GM19023 (cell line): ENCODE data around the gene SYNE4.

Source experiments
- ATAC-seq: cut with Tn5 transposase; IDR thresholded peaks from one replicate; pipeline ENCODE4 v1.9.1; 2021; ENCODE audit warnings: mild to moderate bottlenecking, moderate library complexity; ENCODE audit not compliant: unreplicated experiment

Gene SYNE4

DNA sequence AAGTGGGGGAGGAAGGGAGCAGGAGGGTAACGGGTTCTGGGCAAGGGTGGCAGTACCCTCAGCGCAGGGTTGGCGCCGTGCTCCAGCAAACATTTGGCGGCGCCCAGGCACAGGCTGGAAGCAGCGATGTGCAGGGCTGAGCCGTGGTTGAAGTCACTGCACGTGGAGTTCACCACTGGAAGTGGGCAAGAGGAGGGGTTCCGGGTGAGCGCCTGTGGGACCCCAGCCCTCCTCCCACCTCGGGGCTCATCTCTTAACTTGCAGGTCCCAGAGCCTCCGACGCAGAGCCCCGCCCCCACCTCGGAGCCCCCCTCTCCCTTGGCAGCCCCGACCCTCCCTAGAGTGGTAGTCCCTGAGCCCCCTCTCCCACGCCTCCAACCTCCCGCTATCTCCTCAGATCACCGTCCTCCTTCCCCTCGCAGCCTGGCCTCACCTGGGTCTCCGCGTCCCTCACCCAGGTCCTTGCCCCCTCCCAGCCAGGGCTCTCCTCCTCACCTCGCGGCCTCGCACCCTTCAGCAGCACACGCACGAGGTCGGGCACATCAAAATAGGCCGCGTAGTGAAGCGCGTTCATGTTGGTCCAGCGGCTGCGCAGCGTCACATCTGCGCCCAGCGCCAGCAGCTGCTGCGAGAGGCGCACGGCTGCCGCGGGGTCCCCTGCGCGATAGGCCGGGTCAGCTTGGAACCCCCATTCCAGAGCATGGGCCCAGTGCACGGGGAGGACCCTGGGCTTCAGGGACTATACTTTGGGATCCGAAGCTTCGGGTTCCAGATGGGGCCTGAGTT lies 17.7 kb upstream of the SYNE4 start:
- ATAC-seq, result no peak

DNA sequence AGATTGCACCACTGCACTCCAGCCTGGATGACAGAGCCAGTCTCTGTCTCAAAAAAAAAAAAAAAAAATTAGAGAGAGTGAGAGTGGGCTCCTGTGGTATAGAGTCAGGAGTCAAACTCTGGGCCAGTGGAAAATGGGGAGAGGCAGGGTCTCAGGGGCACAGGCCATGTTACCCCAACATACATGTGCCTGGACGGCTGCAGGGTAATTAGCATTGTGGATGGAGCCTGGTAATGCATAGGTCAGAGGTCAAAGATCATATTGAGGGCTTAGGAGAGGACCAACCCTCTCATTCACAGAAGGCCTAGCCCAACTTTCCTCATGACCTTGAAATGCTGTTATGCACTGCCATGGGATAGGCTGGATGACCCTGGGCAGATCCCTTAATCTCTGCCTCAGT lies 16.9 kb upstream of the SYNE4 start:
- ATAC-seq, result no peak

GRCh38 chr19:36023432-36023831 lies 14.8 kb upstream of the SYNE4 start:
- ATAC-seq, result no peak

DNA sequence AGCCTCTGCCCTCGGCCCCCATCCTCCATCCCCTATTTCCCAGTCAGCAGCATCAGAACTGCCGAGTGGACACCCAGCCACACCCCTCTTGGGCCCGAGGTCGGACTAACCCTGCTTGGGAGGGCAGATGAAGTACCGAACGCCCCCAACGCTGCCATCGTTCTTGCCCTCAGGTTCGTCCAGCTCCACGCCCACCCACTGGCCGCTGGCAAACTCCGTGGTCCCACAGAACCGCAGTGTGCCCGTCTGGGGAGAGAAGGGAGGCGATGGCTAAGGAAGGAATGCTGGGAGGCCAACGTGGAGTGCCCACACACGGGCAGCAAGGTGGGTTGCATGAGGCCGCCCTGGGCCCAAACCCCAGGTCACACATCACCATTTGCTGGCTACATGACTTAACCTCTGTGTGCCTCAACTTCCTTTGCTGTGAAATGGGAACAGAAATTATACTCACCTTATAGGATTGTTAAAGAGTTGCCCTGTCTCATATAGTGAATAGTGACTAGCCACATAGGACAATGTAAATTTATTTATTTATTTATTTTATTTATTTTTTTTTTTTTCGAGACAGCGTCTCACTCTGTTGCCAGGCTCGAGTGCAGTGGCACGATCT lies 10.6 kb upstream of the SYNE4 start:
- ATAC-seq, result no peak

- ATAC-seq, result peak; percentile 98
Observed at GRCh38 chr19:36014012-36014924, 5.7 kb upstream of the SYNE4 start, which contains the start of gene ALKBH6. Gene ALKBH6 (minus strand): TSS chr19:36014213. CDS start chr19:36013397, 816 bp downstream.

- ATAC-seq, result no peak
Observed at GRCh38 chr19:36013280-36014011, 4.8 kb upstream of the SYNE4 start.

GRCh38 chr19:36010402-36010801 lies 1.8 kb upstream of the SYNE4 start:
- ATAC-seq, result no peak

DNA sequence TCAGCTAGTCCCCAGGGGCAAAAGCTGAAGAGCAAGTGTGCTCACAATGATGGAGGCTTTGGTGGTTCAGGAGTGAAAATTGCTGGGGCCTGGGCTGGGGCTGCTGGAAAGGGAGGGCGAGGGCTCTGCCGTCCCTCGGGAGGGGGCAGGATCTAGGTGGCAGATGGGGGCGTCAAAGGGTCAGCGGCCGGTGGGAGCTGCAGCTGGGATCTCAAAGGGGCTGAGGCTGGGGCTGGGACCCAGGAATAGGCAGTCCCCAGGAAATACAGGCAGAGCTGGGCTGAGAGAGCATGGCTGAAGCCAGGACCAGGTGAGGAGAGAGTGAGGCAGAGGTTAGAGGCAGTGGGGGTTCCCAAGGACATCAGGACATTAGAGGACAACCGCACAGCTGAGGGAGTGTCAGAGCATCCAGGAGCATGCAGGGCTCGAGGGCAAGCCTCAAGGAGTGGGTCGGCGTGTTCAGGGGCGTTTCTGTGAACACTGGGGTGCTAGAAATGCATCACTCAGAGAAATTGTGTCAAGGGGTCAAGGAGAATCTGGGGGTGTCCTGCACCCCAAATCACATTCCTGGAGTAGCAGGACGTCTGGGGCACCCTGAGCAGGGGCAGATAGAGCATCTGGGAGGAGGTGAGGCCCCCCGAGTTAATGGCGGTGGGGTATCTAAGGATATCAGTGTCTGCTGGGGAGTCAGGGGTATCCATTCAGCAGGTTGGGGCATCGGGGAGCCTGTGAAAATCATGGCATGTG lies 1.2 kb upstream of the SYNE4 start:
- ATAC-seq, result no peak

- ATAC-seq, result no peak
Observed at GRCh38 chr19:36009220-36009619, 607 bp upstream of the SYNE4 start.

- ATAC-seq, result no peak
Observed at GRCh38 chr19:36006955-36007354, 1.7 kb downstream of the SYNE4 start.

DNA sequence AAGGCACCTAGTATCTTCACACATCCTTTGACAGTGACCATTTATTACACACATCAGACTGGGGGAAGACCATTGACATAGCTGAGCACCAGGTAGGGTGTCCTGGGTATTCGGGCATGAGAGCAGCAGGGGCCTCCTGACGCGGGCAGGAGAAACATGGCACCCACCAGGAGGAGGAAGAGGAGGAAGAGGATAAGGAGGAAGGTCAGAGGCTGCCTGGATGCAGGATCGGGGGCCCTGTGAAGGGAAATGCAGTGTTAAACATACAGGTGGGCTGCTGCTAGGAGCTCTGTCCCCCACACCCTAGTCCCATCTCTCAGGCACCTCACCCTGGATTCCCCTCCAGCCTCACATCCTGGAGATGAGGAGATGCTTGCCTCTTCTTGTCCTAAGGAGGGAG lies 5.3 kb downstream of the SYNE4 start:
- no peak for ATAC-seq

DNA sequence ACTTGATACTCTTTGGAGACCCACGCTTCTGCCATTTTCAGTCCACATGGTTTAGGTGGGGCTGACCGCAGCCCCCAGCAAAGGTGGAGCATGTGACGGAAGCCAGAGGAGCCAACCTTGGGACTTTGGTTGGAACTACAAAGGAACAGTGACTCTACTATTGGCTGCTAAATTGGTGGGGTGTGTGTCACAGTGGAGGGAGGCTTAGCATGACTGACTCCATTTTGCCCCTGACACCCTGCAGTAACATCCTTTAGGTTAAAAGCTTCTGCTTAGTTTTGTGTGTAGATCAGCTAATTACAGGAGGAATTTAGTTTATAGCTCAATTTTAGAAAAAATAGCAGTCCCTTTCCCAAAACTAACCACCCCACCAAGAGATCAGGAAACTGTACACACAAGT lies 7.0 kb downstream of the SYNE4 start:
- no peak for ATAC-seq

GRCh38 chr19:35996777-35997176 lies 11.8 kb downstream of the SYNE4 start:
- no peak for ATAC-seq

GRCh38 chr19:35995048-35995993 lies 13.3 kb downstream of the SYNE4 start, which contains the start of gene SDHAF1:
Gene SDHAF1 (plus strand): TSS chr19:35995188. CDS start chr19:35995275, 87 bp downstream.
- peak; percentile 70 for ATAC-seq

- no peak for ATAC-seq
Observed at GRCh38 chr19:35993923-35994598, 14.6 kb downstream of the SYNE4 start.

GRCh38 chr19:35992907-35993765 lies 15.5 kb downstream of the SYNE4 start:
- no peak for ATAC-seq

DNA sequence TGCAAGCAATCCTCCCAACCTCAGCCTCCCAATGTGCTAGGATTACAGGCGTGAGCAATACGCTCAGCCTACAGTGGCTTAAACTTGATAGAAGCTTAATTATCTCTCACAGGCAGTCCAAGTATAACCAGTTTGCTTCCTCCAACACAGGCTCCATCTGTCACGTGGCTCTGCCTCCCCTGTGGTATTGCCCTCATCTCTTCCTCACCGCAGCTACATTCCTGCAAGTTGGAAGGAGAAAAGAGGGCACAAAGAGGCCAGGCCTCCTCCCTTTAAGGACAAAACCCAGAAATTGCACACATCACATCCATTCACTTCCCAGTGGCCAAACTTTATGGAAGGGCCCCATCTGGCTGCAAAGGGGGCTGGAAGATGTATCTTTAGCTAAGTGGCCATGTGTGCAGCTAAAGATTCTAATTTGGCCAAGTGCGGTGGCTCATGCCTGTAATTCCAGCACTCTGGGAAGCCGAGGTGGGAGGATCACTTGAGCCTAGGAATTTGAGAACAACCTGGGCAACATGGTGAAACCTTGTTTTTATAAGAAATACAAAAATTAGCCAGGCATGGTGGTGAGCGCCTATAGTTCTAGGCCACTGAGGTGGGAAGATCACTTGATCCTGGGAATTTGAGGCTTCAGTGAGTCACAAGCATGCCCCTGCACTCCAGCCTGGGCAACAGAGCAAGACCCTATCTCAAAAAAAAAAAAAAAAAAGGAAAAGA lies 16.7 kb downstream of the SYNE4 start:
- ATAC-seq, result no peak
